OCI-LY3 (cell line): ENCODE data around the gene CYP1A1.

ENCODE experiments used
- CTCF ChIP-seq: fragments of 200-600, 300-600 bp; sonication (generic); IDR thresholded peaks from 2 replicates; pipeline ENCODE4 v1.5.1; 2014; ENCODE audit warnings: antibody characterized with exemption, low read length, low read depth
- EZH2phosphoT487 ChIP-seq: fragments of 200-600 bp; shearing (Covaris generic); IDR thresholded peaks from 2 replicates; pipeline ENCODE4 v1.6.1; 2018; ENCODE audit warnings: antibody characterized with exemption, mixed run types, low read depth

DNA sequence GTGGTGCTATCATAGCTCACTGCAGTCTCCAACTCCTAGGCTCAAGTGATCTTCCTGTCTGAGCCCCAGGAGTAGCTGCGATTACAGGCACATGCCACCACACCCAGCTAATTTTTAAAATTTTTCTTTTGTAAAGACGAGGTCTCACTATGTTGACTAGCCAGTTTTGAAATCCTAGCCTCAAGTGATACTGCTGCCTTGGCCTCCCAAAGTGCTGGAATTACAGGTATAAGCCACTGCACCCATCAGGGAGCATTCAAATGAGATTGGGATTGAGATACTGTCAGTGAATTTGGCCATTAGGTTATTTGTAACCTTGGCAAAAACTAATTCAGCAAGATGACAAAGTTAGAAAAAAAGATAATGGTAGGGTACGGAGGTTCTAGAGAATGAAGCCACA, 51.2 kb downstream of the CYP1A1 start:
- TF ChIP-seq CTCF = no peak
- TF ChIP-seq EZH2phosphoT487 = no peak
